Neural cell (in vitro differentiated cells): Measurements from ENCODE around the gene TUBD1.

ENCODE experiments used
- CTCF ChIP-seq: fragments of 450-650 bp; IDR thresholded peaks from 2 replicates; pipeline ENCODE4 v1.5.1; 2014; ENCODE audit warnings: antibody characterized with exemption, mild to moderate bottlenecking, moderate library complexity; ENCODE audit not compliant: poor library complexity, severe bottlenecking
- EP300 ChIP-seq: fragments of 450-650 bp; conservative IDR thresholded peaks from 2 replicates; pipeline ENCODE4 v1.6.1; 2014; ENCODE audit warnings: antibody characterized with exemption, mild to moderate bottlenecking, moderate library complexity; ENCODE audit not compliant: poor library complexity, severe bottlenecking
- EZH2 ChIP-seq: fragments of 200-600, 300-800 bp; shearing (Covaris generic), sonication (generic); IDR thresholded peaks from 2 replicates; pipeline ENCODE4 v1.6.1; 2014; ENCODE audit warnings: antibody characterized with exemption, low read length, borderline replicate concordance, mild to moderate bottlenecking; ENCODE audit not compliant: insufficient read depth, poor library complexity, severe bottlenecking
- MXI1 ChIP-seq: fragments of 450-650 bp; conservative IDR thresholded peaks from 2 replicates; pipeline ENCODE4 v1.6.1; 2014; ENCODE audit warnings: antibody characterized with exemption, mild to moderate bottlenecking; ENCODE audit not compliant: poor library complexity, severe bottlenecking
- POLR2AphosphoS5 ChIP-seq: IDR thresholded peaks from 2 replicates; pipeline ENCODE4 v1.6.1; 2012
- REST ChIP-seq: IDR thresholded peaks from 2 replicates; pipeline ENCODE4 v1.6.1; 2012; ENCODE audit warnings: borderline replicate concordance
- TAF1 ChIP-seq: IDR thresholded peaks from 2 replicates; pipeline ENCODE4 v1.6.1; 2012; ENCODE audit warnings: low read depth

GRCh38 chr17:59837308-59838051 lies 55.3 kb downstream of the TUBD1 start:
- TF ChIP-seq CTCF (no peak), REST (no peak), MXI1 (no peak), EP300 (no peak), POLR2AphosphoS5 (no peak), EZH2 (no peak), TAF1 (no peak)
